CD4-positive, alpha-beta T cell treated with Interleukin-15 for 1 hour (primary cell): ENCODE measurements around the gene TMSB10.
"Not testable (repeated sequence)": the region's sequence is repeated elsewhere in the genome, so short reads cannot be mapped to it uniquely, and the experiment has no call there.

Experiments used
- DNase-seq: peaks from one replicate; pipeline ENCODE4 v3.0.0-alpha.2; 2020

Gene TMSB10

GRCh38 chr2:84904717-84905174, 710 bp upstream of the TMSB10 start:
- no peak for DNase-seq

DNA sequence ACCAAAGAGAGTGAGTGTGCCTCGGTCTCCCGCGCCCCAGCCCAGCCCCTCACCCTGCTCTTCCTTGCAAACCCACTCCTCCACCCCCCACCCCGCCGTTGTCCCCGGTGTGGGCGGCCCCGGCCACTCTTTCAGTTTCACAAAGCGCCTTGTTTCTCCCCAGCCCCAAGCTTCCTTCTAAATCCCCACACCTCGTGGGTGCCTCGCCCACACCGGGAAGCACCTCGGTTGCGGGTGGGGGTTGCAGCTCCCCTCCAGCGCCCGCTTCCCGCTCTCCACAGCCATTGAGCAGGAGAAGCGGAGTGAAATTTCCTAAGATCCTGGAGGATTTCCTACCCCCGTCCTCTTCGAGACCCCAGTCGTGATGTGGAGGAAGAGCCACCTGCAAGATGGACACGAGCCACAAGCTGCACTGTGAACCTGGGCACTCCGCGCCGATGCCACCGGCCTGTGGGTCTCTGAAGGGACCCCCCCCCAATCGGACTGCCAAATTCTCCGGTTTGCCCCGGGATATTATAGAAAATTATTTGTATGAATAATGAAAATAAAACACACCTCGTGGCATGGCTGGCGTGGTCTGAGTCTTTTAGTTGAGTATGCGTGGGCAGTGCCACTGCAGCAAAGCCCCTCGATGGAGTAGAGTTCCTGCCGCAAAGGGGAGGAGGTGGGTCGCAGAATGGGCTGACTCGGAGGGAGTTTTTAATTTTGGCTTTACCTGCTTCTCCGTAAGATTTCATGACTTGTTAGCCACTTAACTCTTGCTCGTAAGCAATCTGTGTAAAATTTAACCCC, 848 bp downstream of the TMSB10 start:
- no peak for DNase-seq

GRCh38 chr2:84906900-84907714, 1.7 kb downstream of the TMSB10 start:
- DNase-seq: peak; percentile 73

DNA sequence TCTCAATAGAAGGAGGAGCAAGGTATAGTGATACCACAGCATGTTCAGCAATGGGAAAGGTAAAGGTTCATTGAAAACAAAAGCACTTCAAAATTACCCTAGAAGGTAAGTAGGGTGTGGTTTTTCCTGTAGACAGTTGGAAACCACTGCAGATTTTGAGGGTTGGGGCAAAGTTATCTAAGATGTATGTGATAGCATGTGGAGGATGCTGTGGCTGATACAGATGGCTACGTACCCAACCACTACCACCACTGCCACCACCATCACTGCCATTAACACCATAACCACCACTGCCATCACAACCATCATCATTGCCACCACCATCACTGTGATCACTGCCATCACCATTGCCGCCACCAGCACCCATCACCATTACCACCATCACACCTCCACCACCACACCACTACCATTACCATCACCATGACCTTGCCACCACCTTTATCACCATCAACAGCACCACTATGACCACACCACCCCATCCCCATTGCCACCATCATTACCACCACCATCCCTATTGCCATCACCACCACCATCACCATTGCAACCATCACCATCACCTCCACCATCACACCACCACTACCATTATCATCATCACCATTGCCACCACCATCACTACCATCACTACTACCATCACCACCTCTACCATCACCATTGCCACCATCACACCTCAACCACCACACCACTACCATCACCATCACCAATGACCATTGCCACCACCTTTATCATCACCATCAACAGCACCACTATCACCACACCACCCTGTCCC, 3.7 kb downstream of the TMSB10 start:
- DNase-seq: peak; percentile 59

- DNase-seq: no peak
These were observed 5.8 kb downstream of the TMSB10 start for GRCh38 chr2:84911135-84911678.

- DNase-seq: no peak
These were observed 7.5 kb downstream of the TMSB10 start for GRCh38 chr2:84912984-84913383.

GRCh38 chr2:84914334-84914733, 8.9 kb downstream of the TMSB10 start:
- no peak for DNase-seq

DNA sequence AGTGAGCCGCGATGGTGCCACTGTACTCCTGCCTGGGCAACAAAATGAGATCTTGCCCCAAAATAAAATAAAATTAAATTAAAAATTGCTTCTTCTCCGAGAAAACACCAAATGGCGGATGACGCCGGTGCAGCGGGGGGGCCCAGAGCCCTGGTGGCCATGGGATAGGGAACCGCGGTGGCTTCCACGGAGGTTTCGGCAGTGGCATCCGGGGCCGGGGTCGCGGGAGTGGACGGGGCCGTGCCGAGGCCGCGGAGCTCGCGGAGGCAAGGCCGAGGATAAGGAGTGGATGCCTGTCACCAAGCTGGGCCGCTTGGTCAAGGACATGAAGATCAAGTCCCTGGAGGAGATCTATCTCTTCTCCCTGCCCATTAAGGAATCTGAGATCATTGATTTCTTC, 10.2 kb downstream of the TMSB10 start:
- not testable (repeated sequence) for DNase-seq

GRCh38 chr2:84917821-84918220, 12.4 kb downstream of the TMSB10 start:
- DNase-seq: not testable (repeated sequence)

DNA sequence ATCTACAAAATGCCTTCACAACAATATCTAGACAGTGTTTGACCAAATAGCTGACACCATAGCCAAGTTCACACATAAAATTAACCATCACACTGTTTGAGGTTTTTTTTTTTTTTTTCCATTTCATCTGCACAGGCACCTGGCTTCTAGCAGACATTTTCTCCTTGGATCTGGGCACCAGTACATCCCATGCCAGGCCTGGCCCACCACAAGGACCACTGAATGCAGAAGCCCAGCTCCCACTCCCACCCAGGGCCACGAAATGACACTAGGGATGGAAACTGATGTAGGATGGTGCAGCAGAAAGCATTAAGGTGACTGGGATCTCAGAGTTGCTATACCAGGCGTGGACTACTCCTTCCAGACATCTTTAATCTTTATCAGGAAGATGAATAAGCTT, 13.0 kb downstream of the TMSB10 start:
- DNase-seq: no peak

GRCh38 chr2:84919885-84920580, 14.6 kb downstream of the TMSB10 start:
- peak; percentile 49 for DNase-seq

GRCh38 chr2:84923009-84923408, 17.6 kb downstream of the TMSB10 start:
- no peak for DNase-seq

- peak; percentile 62 for DNase-seq
These were observed 19.0 kb downstream of the TMSB10 start for GRCh38 chr2:84924173-84925106.

GRCh38 chr2:84925336-84925723, 19.9 kb downstream of the TMSB10 start:
- no peak for DNase-seq

GRCh38 chr2:84925724-84926376, 20.4 kb downstream of the TMSB10 start:
- DNase-seq: peak; percentile 95

- DNase-seq: no peak
These were observed 21.8 kb downstream of the TMSB10 start for GRCh38 chr2:84927275-84927627.

DNA sequence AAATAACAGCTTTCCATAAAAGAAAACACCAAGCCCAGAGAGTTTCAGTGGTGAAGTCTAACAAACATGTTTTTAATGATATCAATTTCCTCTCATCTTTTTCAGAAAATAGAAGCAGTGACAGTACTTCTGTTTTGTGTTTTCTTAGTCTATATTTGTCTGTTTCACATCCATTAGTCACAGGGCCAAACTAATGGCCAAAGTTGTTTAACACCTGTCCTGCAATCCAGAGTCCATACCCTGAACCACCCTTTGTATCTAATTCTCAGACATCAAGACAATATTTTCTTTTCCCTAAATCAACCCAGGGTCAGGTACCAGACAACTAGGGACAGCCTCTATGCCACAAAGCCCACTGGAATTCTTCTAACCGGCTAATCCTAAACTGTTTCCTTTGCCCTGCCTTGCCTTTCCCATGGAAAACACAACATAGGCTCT, 25.9 kb downstream of the TMSB10 start:
- no peak for DNase-seq

- no peak for DNase-seq
These were observed 32.9 kb downstream of the TMSB10 start for GRCh38 chr2:84938194-84938879.

GRCh38 chr2:84939426-84940087, 34.1 kb downstream of the TMSB10 start:
- peak; percentile 89 for DNase-seq
